Esophagus (tissue), 2 donors: ENCODE results near the gene LIN7B. TPM values are rescaled to one million over a fixed set of nuclear protein-coding genes. Genes with fewer than 3 reads are reported as not detected.

Source experiments
- H3K27ac ChIP-seq, 2 donors: one replicate each; pipeline ENCODE4 v1.5.1; 2013; ENCODE audit warnings: low read depth in 2 of 2, mild to moderate bottlenecking in 2 of 2, inconsistent platforms in 1 of 2, low read length in 1 of 2, moderate library complexity in 1 of 2
- H3K27me3 ChIP-seq, 2 donors: one replicate each; pipeline ENCODE4 v1.6.1; 2013; ENCODE audit warnings: low read length in 2 of 2, control low read depth in 1 of 2, mild to moderate bottlenecking in 1 of 2; ENCODE audit not compliant: insufficient read depth in 2 of 2, control insufficient read depth in 1 of 2
- H3K36me3 ChIP-seq, 2 donors: one replicate each; pipeline ENCODE4 v1.6.1; 2013; ENCODE audit warnings: low read length in 1 of 2; ENCODE audit not compliant: control insufficient read depth in 2 of 2, insufficient read depth in 2 of 2
- H3K4me1 ChIP-seq, 2 donors: one replicate each; pipeline ENCODE4 v1.6.1; 2013; ENCODE audit warnings: low read length in 1 of 2; ENCODE audit not compliant: control insufficient read depth in 2 of 2, insufficient read depth in 2 of 2
- H3K4me3 ChIP-seq, 2 donors: one replicate each; pipeline ENCODE4 v1.5.1; 2013; ENCODE audit warnings: low read length in 2 of 2, mild to moderate bottlenecking in 2 of 2, low read depth in 1 of 2, moderate library complexity in 1 of 2
- H3K9me3 ChIP-seq, 2 donors: one replicate each; pipeline ENCODE4 v1.6.1; 2013; ENCODE audit warnings: mild to moderate bottlenecking in 2 of 2, low read depth in 1 of 2, low read length in 1 of 2, moderate library complexity in 1 of 2; ENCODE audit not compliant: control insufficient read depth in 2 of 2, insufficient read depth in 1 of 2
- WGBS, 2 donors: extraction: QIAGEN DNeasy Blood & Tissue Kit; methylation state at CpG; one replicate each; pipeline ENCODE4 v1.1.7; 2013; 5-methylcytosine and 5-hydroxymethylcytosine counted together
- polyA plus RNA-seq, 2 donors: library from polyadenylated mRNA; stranded (reverse); fragments of 200-250 nt; gene quantifications; one replicate each; pipeline ENCODE4 v1.2.3, GENCODE V29; 2013
- donor health status: healthy with polysubstance abuse.
- donor health status: Bipolar disorder and iron deficiency.

Gene LIN7B
- 10 to 100 TPM; 13.7 to 18.5 TPM for polyA plus RNA-seq

- WGBS, 2 donors, result 0 to 1% methylated on average over 30 to 66 of the region's 66 CpGs
- H3K4me3 ChIP-seq, result peak within 1 kb of the TSS; percentile 71 to 75
- no peaks in the 10 kb centered on the region for H3K9me3 ChIP-seq
- H3K27me3 ChIP-seq, result no peaks in the 10 kb centered on the region
- peaks cover 0 to 4% of the 10 kb centered on the region in 2 donors for H3K36me3 ChIP-seq
- H3K27ac ChIP-seq, result peak within 1 kb of the TSS; percentile 68 to 71
- peaks cover 2 to 17% of the 10 kb centered on the region in 2 donors for H3K4me1 ChIP-seq
Observed at GRCh38 chr19:49113762-49114629, at the start of gene LIN7B. LIN7B (plus strand) TSS chr19:49114370; CDS start chr19:49114405, 35 bp downstream.

GRCh38 chr19:49064768-49065611, 49.2 kb upstream of the LIN7B start, which contains the start of gene NTF4:
NTF4 (minus strand) TSS chr19:49064818; CDS start chr19:49061997, 2,821 bp downstream.
- Histone ChIP-seq H3K27me3 (no peaks in the 10 kb centered on the region), H3K36me3 (no peaks in the 10 kb centered on the region), H3K27ac (peak within 1 kb of the TSS; percentile 74 to 76), H3K4me3 (peak within 1 kb of the TSS; percentile 37 to 39), H3K9me3 (peaks cover 0 to under 1% of the 10 kb centered on the region in 2 donors), H3K4me1 (peaks cover 0 to 3% of the 10 kb centered on the region in 2 donors)
- WGBS, 2 donors, result 3 to 6% methylated on average over 39 to 53 of the region's 53 CpGs

- Histone ChIP-seq H3K4me1 (peaks cover 0 to 3% of the 10 kb centered on the region in 2 donors), H3K9me3 (peaks cover 0 to 7% of the 10 kb centered on the region in 2 donors), H3K27ac (no peak overlapping the region), H3K27me3 (no peaks in the 10 kb centered on the region), H3K36me3 (no peaks in the 10 kb centered on the region), H3K4me3 (no peak overlapping the region)
- 61 to 68% methylated on average over 13 of the region's 13 CpGs for WGBS, 2 donors
Observed at GRCh38 chr19:49065905-49066512, 48.2 kb upstream of the LIN7B start.

- Histone ChIP-seq H3K4me1 (peaks cover 3 to 6% of the 10 kb centered on the region in 2 donors), H3K27me3 (peaks cover 0 to 6% of the 10 kb centered on the region in 2 donors), H3K9me3 (peaks cover 0 to 10% of the 10 kb centered on the region in 2 donors), H3K4me3 (no peak overlapping the region), H3K36me3 (no peaks in the 10 kb centered on the region), H3K27ac (no peak overlapping the region)
- WGBS, 2 donors, result 47 to 65% methylated on average over 3 of the region's 3 CpGs
Observed at GRCh38 chr19:49067554-49067953, 46.6 kb upstream of the LIN7B start.

GRCh38 chr19:49069026-49069425, 45.1 kb upstream of the LIN7B start:
- no peak overlapping the region for H3K27ac ChIP-seq
- H3K36me3 ChIP-seq, result no peaks in the 10 kb centered on the region
- H3K4me1 ChIP-seq, result peaks cover 3 to 6% of the 10 kb centered on the region in 2 donors
- WGBS, 2 donors, result 89 to 97% methylated on average over 9 of the region's 9 CpGs
- H3K9me3 ChIP-seq, result peaks cover 0 to 10% of the 10 kb centered on the region in 2 donors
- peaks cover 0 to 12% of the 10 kb centered on the region in 2 donors for H3K27me3 ChIP-seq
- H3K4me3 ChIP-seq, result no peak overlapping the region

- peaks cover 0 to 10% of the 10 kb centered on the region in 2 donors for H3K9me3 ChIP-seq
- 96% methylated on average over 21 of the region's 21 CpGs for WGBS, 2 donors
- H3K27ac ChIP-seq, result no peak overlapping the region
- H3K27me3 ChIP-seq, result peaks cover 0 to 12% of the 10 kb centered on the region in 2 donors
- H3K4me1 ChIP-seq, result peaks cover 0 to 6% of the 10 kb centered on the region in 2 donors
- no peak overlapping the region for H3K4me3 ChIP-seq
- no peaks in the 10 kb centered on the region for H3K36me3 ChIP-seq
Observed at GRCh38 chr19:49070416-49070815, 43.8 kb upstream of the LIN7B start.

GRCh38 chr19:49071860-49072547, 42.2 kb upstream of the LIN7B start:
- peak overlapping the region; percentile 22 to 35 for H3K4me3 ChIP-seq
- peaks cover 0 to 10% of the 10 kb centered on the region in 2 donors for H3K9me3 ChIP-seq
- no peaks in the 10 kb centered on the region for H3K36me3 ChIP-seq
- WGBS, 2 donors, result 5 to 7% methylated on average over 85 to 93 of the region's 93 CpGs
- peaks cover 0 to 6% of the 10 kb centered on the region in 2 donors for H3K4me1 ChIP-seq
- H3K27me3 ChIP-seq, result peaks cover 0 to 12% of the 10 kb centered on the region in 2 donors
- H3K27ac ChIP-seq, result no peak overlapping the region

GRCh38 chr19:49073514-49074378, 40.4 kb upstream of the LIN7B start:
- no peak overlapping the region for H3K27ac ChIP-seq
- peaks cover 0 to 12% of the 10 kb centered on the region in 2 donors for H3K27me3 ChIP-seq
- H3K4me3 ChIP-seq, result no peak overlapping the region
- peaks cover 0 to 6% of the 10 kb centered on the region in 2 donors for H3K4me1 ChIP-seq
- 51 to 52% methylated on average over 23 of the region's 23 CpGs for whole genome bisulfite sequencing, 2 donors
- H3K9me3 ChIP-seq, result peaks cover 0 to 10% of the 10 kb centered on the region in 2 donors
- no peaks in the 10 kb centered on the region for H3K36me3 ChIP-seq
